K562 treated with DMSO at 1 percent for 24 hours (cell line): ENCODE data around the gene HLA-DOA. TPM values are rescaled to one million over a fixed set of nuclear protein-coding genes. Genes with fewer than 3 reads are reported as not detected.

Source experiments
- total RNA-seq: library from RNA; unstranded; fragments of 300-600 nt; gene quantifications from 2 replicates; pipeline ENCODE4 v1.2.3, GENCODE V29; 2022; ENCODE audit warnings: low read depth; ENCODE audit not compliant: insufficient read depth

HLA-DOA gene
- total RNA-seq, result not detected in 2 replicates

DNA sequence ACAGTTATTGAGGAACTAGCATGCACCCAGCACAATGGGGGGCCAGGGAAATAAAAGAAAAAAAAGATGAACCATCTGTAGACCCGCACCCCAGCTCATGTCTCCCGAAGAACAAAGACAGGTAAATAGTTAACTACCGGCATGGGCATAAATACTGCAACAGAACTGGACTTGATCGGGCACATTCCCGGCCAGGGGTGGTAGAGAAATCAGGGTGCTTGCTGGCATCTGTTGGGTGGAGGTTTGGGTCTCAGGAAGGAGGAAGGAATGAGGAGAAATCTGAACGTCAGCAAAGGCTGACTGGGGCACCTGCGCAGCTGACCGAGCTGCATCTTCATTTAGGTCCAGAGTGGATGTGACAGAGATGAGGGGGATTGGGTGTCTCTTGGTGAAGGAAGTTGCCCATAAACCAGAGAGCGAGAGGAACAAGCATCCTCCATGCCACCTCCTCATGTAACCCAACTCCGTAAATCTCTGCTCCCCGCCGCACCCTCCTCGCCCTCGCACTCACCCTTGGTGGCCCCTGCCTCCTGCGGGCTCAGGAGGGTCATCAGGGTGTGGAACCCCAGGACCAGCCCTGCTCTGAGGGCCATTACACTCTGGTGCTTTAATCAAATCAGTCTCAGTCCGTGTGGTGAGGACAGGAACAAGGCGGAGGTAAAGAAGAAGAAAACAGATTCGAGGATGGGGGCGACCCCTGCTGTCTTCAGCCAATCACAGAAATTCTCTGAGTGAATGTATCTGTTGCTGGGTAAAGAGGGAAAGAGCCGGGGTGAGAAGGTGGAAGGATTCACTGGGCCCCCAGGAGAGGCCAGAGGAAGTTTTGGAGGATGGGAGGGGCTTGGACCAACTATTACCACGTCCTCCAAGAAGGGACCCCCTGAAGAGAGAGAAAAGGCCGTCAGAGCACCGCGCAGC is at the start of gene HLA-DOA:
Gene HLA-DOA, minus strand, starts transcription at position 648 of the 918 bp plus-strand sequence.

DNA sequence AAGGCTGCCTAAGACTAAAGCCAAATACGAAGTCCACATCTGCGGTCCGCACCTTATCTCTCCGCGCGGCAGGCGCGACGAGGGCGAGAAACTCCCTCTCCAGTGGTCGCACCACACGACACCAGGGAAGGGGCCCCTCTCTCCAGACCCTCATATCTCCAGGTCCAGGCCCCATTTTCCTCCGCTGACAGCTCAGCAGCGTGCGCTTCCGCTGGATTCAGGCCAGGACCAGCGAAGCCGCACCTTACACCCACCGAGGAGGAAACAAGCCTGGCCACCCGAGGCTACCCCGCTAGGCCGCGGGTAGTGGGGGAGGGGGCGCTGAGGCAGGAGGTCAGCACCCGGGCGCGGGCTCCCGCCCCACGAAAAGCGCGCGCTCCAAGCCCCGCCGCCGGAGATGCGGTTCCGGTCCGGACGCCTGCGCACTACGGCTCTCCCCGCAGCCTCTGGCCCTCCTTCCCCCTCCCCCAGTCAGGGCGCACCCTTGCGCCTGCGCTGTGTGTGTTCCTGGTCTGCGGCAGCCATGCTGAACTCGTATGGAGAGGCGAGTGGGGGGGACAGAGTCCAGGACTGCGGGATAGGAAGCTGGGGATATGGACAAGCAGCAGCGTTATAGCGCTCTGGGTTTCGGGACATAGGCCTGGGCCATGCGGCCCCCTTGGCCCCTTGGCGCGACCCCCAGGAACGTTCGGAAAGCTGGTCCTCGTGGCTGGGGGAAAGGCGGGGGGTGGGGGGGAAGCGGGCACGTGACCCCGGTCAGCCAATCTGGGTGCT is 41.1 kb downstream of the HLA-DOA start, which contains the start of gene BRD2:
Gene BRD2, plus strand, starts transcription at position 502 of the 774 bp plus-strand sequence. CDS start 4,305 bp downstream, outside the sequence.

Other genes with a start within 250 kb of the HLA-DOA start
- gene HLA-DQB2, start 246.1 kb downstream of the HLA-DOA start, total RNA-seq, result not detected in 2 replicates
- 0.74 and 0.86 TPM in 2 replicates for gene HLA-DOB, start 192.6 kb downstream of the HLA-DOA start, total RNA-seq
- gene TAP2, start 170.9 kb downstream of the HLA-DOA start, total RNA-seq, result 22.6 and 35.8 TPM in 2 replicates
- gene PSMB8, start 165.5 kb downstream of the HLA-DOA start, total RNA-seq, result 26.0 and 31.3 TPM in 2 replicates
- 23.8 and 28.4 TPM in 2 replicates for gene TAP1, start 155.9 kb downstream of the HLA-DOA start, total RNA-seq
- 73.6 and 76.7 TPM in 2 replicates for gene PSMB9, start 155.4 kb downstream of the HLA-DOA start, total RNA-seq
- gene HLA-DMB, start 68.6 kb downstream of the HLA-DOA start, total RNA-seq, result not detected in 2 replicates
- 0.61 TPM in 1 of 2 replicates, not detected in the other for gene HLA-DMA, start 56.5 kb downstream of the HLA-DOA start, total RNA-seq
- gene BRD2, start 41.0 kb downstream of the HLA-DOA start, total RNA-seq, result 209 and 229 TPM in 2 replicates
- 0.86 TPM in 1 of 2 replicates, not detected in the other for gene HLA-DPA1, start 64.1 kb upstream of the HLA-DOA start, total RNA-seq
- 1.3 and 1.9 TPM in 2 replicates for gene HLA-DPB1, start 66.4 kb upstream of the HLA-DOA start, total RNA-seq
- 0.25 TPM in 2 replicates for gene COL11A2, start 182.9 kb upstream of the HLA-DOA start, total RNA-seq
- gene RXRB, start 191.1 kb upstream of the HLA-DOA start, total RNA-seq, result 42.1 and 43.1 TPM in 2 replicates
- gene SLC39A7, start 191.3 kb upstream of the HLA-DOA start, total RNA-seq, result 159 and 162 TPM in 2 replicates
- 20.2 and 25.9 TPM in 2 replicates for gene HSD17B8, start 195.1 kb upstream of the HLA-DOA start, total RNA-seq
- 82.7 and 82.9 TPM in 2 replicates for gene RING1, start 198.9 kb upstream of the HLA-DOA start, total RNA-seq